Keratinocyte (primary cell): Measurements from ENCODE around the gene PLA2G4D. TPM values are rescaled to one million over a fixed set of nuclear protein-coding genes. Genes with fewer than 3 reads are reported as not detected.
A peak's percentile ranks its signal among the peaks of the same experiment; 100 is the strongest.
"Not testable (repeated sequence)": the region's sequence is repeated elsewhere in the genome, so short reads cannot be mapped to it uniquely, and the experiment has no call there.

ENCODE experiments used
- DNase-seq: peaks from one replicate; pipeline ENCODE4 v3.0.0-alpha.2; 2011; ENCODE audit warnings: low read depth, missing footprints, low spot score
- FAIRE-seq: peaks from 2 replicates; lab custom pipeline; 2011; peaks lifted over from hg19 to GRCh38; lab: Jason Lieb, UNC
- H2AFZ ChIP-seq: 2 replicates; pipeline ENCODE4 v1.6.0; 2012; ENCODE audit warnings: low read length, control low read depth, inconsistent platforms; ENCODE audit not compliant: control insufficient read depth
- H3K27ac ChIP-seq: 2 replicates; pipeline ENCODE4 v1.5.1; 2011; ENCODE audit warnings: low read length; ENCODE audit not compliant: control insufficient read depth, insufficient read depth
- H3K27me3 ChIP-seq: 3 replicates; pipeline ENCODE4 v1.6.0; 2011; ENCODE audit warnings: low read length; ENCODE audit not compliant: control insufficient read depth, insufficient read depth; ENCODE audit errors: extremely low read depth
- H3K36me3 ChIP-seq, 2 experiments: 2 replicates in 1 of 2; 3 replicates in 1 of 2; pipeline ENCODE4 v1.5.1; 2011; ENCODE audit warnings: low read length in 2 of 2, mild to moderate bottlenecking in 1 of 2; ENCODE audit not compliant: control insufficient read depth in 2 of 2, insufficient read depth in 2 of 2; ENCODE audit errors: extremely low read depth in 1 of 2
- H3K4me1 ChIP-seq: 3 replicates; pipeline ENCODE4 v1.5.1; 2011; ENCODE audit warnings: low read length; ENCODE audit not compliant: control insufficient read depth, insufficient read depth; ENCODE audit errors: extremely low read depth
- H3K4me2 ChIP-seq: 3 replicates; pipeline ENCODE4 v1.6.0; 2011; ENCODE audit warnings: low read depth, low read length; ENCODE audit not compliant: control insufficient read depth, insufficient read depth; ENCODE audit errors: extremely low read depth
- H3K4me3 ChIP-seq, 3 experiments: fragments of 200-600 bp in 1 of 3; sonication (generic) in 1 of 3; 2 replicates in 2 of 3; 3 replicates in 1 of 3; pipeline ENCODE4 v1.5.1; 2011 to 2016; ENCODE audit warnings: low read length in 3 of 3, mild to moderate bottlenecking in 3 of 3, control low read depth in 2 of 3, inconsistent platforms in 1 of 3, low read depth in 1 of 3, mixed read lengths in 1 of 3, mixed run types in 1 of 3, moderate library complexity in 1 of 3; ENCODE audit not compliant: control insufficient read depth in 2 of 3, insufficient read depth in 2 of 3; ENCODE audit errors: extremely low read depth in 1 of 3
- H3K79me2 ChIP-seq: 2 replicates; pipeline ENCODE4 v1.6.0; 2012; ENCODE audit warnings: low read length; ENCODE audit not compliant: control insufficient read depth, insufficient read depth
- H3K9ac ChIP-seq: 3 replicates; pipeline ENCODE4 v1.6.0; 2011; ENCODE audit warnings: low read length; ENCODE audit not compliant: control insufficient read depth, insufficient read depth; ENCODE audit errors: extremely low read depth
- H3K9me1 ChIP-seq: 3 replicates; pipeline ENCODE4 v1.6.0; 2011; ENCODE audit warnings: low read length; ENCODE audit not compliant: control insufficient read depth, insufficient read depth; ENCODE audit errors: extremely low read depth
- H3K9me3 ChIP-seq: 2 replicates; pipeline ENCODE4 v1.5.1; 2012; ENCODE audit warnings: low read depth, low read length; ENCODE audit not compliant: control insufficient read depth
- H4K20me1 ChIP-seq: 3 replicates; pipeline ENCODE4 v1.6.0; 2011; ENCODE audit warnings: low read length; ENCODE audit not compliant: control insufficient read depth, insufficient read depth; ENCODE audit errors: extremely low read depth
- CTCF ChIP-seq, 3 experiments: IDR thresholded peaks in 1 of 3; conservative IDR thresholded peaks in 1 of 3; optimal IDR thresholded peaks in 1 of 3; 2 replicates in 2 of 3; 3 replicates in 1 of 3; pipeline versions ENCODE3 to v1.5.1; 2011; ENCODE audit warnings: low read length in 3 of 3, mild to moderate bottlenecking in 3 of 3, moderate library complexity in 2 of 3, control low read depth in 1 of 3, inconsistent platforms in 1 of 3; ENCODE audit not compliant: insufficient read depth in 2 of 3; ENCODE audit errors: extremely low read depth in 1 of 3
- EZH2 ChIP-seq: IDR thresholded peaks from one replicate; pipeline ENCODE4 v1.6.1; 2012; ENCODE audit warnings: inconsistent platforms, mild to moderate bottlenecking, low read length, moderate library complexity
- dilution Hi-C: fragments of 300-500 bp; cut with MboI; formaldehyde crosslinking; loops from one replicate; pipeline ENCODE4 v1.7.0; 2020; ENCODE audit warnings: low sequenced_read_pairs; ENCODE audit not compliant: extremely low pct_ligation_motif_present
- polyA plus RNA-seq, 5 experiments: library from polyadenylated mRNA; depleted of rRNA in 3 of 5; stranded (reverse) in 3 of 5; stranded (forward) in 1 of 5; unstranded in 1 of 5; fragments of >200 nt; gene quantifications; 1 replicate in 1 of 5; 2 replicates in 3 of 5; 3 replicates in 1 of 5; pipeline versions ENCODE4 v1.2.1 to v1.2.3, GENCODE V29; 2011 to 2012; ENCODE audit warnings: missing spikeins in 2 of 5, low read depth in 1 of 5, low replicate concordance in 1 of 5

PLA2G4D gene
- polyA plus RNA-seq, 1 donor (not counting 4 experiments of a cell fraction or from before 2014, with no cell fraction given), result 0.69 TPM

GRCh38 chr15:42093966-42094365, 396 bp downstream of the PLA2G4D start:
- no peaks in the 10 kb centered on the region for H4K20me1 ChIP-seq
- dilution Hi-C loops, result no loop called here
- no peak for FAIRE-seq

GRCh38 chr15:42092398-42093318, 1.7 kb downstream of the PLA2G4D start:
- FAIRE-seq, result peak; percentile 81
- Histone ChIP-seq H3K9ac (peak overlapping the region; percentile 61), H3K4me1 (peaks cover 46% of the 10 kb centered on the region), H3K79me2 (no peaks in the 10 kb centered on the region), H3K4me3 (peak overlapping the region in 2 of 3 experiments; percentile 3 to 30), H3K4me2 (peak overlapping the region; percentile 71), H3K9me3 (no peaks in the 10 kb centered on the region), H4K20me1 (no peaks in the 10 kb centered on the region), H3K9me1 (no peaks in the 10 kb centered on the region), H3K36me3 (no peaks in the 10 kb centered on the region), H3K27ac (peak overlapping the region; percentile 92), H3K27me3 (no peaks in the 10 kb centered on the region), H2AFZ (peak overlapping the region; percentile 40)
- TF ChIP-seq EZH2, result no peak
- TF ChIP-seq CTCF (optimal IDR thresholded peaks at IDR 0.05 in 1 of 3, IDR thresholded peaks at IDR 0.05 in 1 of 3, conservative IDR thresholded peaks at IDR 0.05 in 1 of 3; ENCODE audit: extremely low read depth in 1 of 3, insufficient read depth in 2 of 3, low read length in 3 of 3), result no peak
- DNase-seq, result peak; percentile 76
- dilution Hi-C loops, result no loop called here

More at GRCh38 chr15:42093966-42094365, 396 bp downstream of the PLA2G4D start:
- H3K9ac ChIP-seq, result no peak overlapping the region
- H3K27ac ChIP-seq, result no peak overlapping the region
- no peaks in the 10 kb centered on the region for H3K36me3 ChIP-seq
- H3K27me3 ChIP-seq, result no peaks in the 10 kb centered on the region
- no peak overlapping the region for H3K4me3 ChIP-seq
- H3K4me1 ChIP-seq, result peaks cover 46% of the 10 kb centered on the region
- TF ChIP-seq CTCF (optimal IDR thresholded peaks at IDR 0.05 in 1 of 3, IDR thresholded peaks at IDR 0.05 in 1 of 3, conservative IDR thresholded peaks at IDR 0.05 in 1 of 3; ENCODE audit: extremely low read depth in 1 of 3, insufficient read depth in 2 of 3, low read length in 3 of 3) (no peak), EZH2 (no peak)
- no peaks in the 10 kb centered on the region for H3K79me2 ChIP-seq
- H3K9me3 ChIP-seq, result no peaks in the 10 kb centered on the region
- peak overlapping the region; percentile 10 for H3K4me2 ChIP-seq
- H2AFZ ChIP-seq, result peak overlapping the region; percentile 24
- H3K9me1 ChIP-seq, result no peaks in the 10 kb centered on the region
- DNase-seq, result no peak

- H3K27me3 ChIP-seq, H3K79me2 ChIP-seq, H4K20me1 ChIP-seq, H3K36me3 ChIP-seq, H3K9me3 ChIP-seq, H2AFZ ChIP-seq, dilution Hi-C loops, H3K9me1 ChIP-seq: not testable (repeated sequence)
- H3K4me1 ChIP-seq, result peaks cover 46% of the 10 kb centered on the region
- FAIRE-seq (peak; percentile 53), DNase-seq (peak; percentile 13)
- peak overlapping the region in 1 of 3 experiments; percentile 4 for H3K4me3 ChIP-seq
- peak overlapping the region; percentile 61 for H3K9ac ChIP-seq
- peak overlapping the region; percentile 92 for H3K27ac ChIP-seq
- H3K4me2 ChIP-seq, result peak overlapping the region; percentile 71
These were observed 2.5 kb downstream of the PLA2G4D start for GRCh38 chr15:42091753-42092397.
